Upper lobe of left lung (tissue), 6 donors: Measurements from ENCODE around the gene CYFIP2. TPM values are rescaled to one million over a fixed set of nuclear protein-coding genes. Genes with fewer than 3 reads are reported as not detected.

ENCODE experiments used
- ATAC-seq, 2 donors: fragments of 200-7000 bp; cut with Tn5 transposase; one replicate each; pipeline ENCODE4 v1.9.1; 2022; ENCODE audit warnings: mild to moderate bottlenecking in 2 of 2, moderate library complexity in 2 of 2; ENCODE audit not compliant: low FRiP score in 2 of 2
- DNase-seq, 2 donors: peaks; one replicate each; pipeline ENCODE4 v3.0.0-alpha.2; 2019 to 2020
- H3K27ac ChIP-seq, 4 donors: fragments of 200-600 bp; sonication (generic); one replicate each; pipeline ENCODE4 v1.5.1; 2016 to 2019
- H3K27me3 ChIP-seq, 4 donors: fragments of 200-600 bp; sonication (generic); one replicate each; pipeline ENCODE4 v1.5.1; 2017 to 2019
- H3K36me3 ChIP-seq, 4 donors: fragments of 200-600 bp; sonication (generic); one replicate each; pipeline ENCODE4 v1.5.1; 2016 to 2019
- H3K4me1 ChIP-seq, 4 donors: fragments of 200-600 bp; sonication (generic); one replicate each; pipeline ENCODE4 v1.5.1; 2018 to 2019
- H3K4me3 ChIP-seq, 4 donors: fragments of 200-600 bp; sonication (generic); one replicate each; pipeline ENCODE4 v1.5.1; 2017 to 2019; ENCODE audit warnings: mild to moderate bottlenecking in 2 of 4, moderate library complexity in 1 of 4
- H3K9me3 ChIP-seq, 4 donors: fragments of 200-600 bp; sonication (generic); one replicate each; pipeline ENCODE4 v1.5.1; 2018 to 2019
- EP300 ChIP-seq, 4 donors: sonication (generic); formaldehyde crosslinking; IDR thresholded peaks; one replicate each; pipeline ENCODE4 v1.5.1; 2017; ENCODE audit warnings: antibody characterized with exemption in 4 of 4, control low read depth in 2 of 4
- POLR2A ChIP-seq, 4 donors: fragments of 450-650 bp; IDR thresholded peaks; one replicate each; pipeline ENCODE4 v1.5.1; 2016 to 2017; ENCODE audit warnings: antibody characterized with exemption in 4 of 4, mild to moderate bottlenecking in 2 of 4
- POLR2AphosphoS5 ChIP-seq, 2 donors: sonication (generic); formaldehyde crosslinking; IDR thresholded peaks; one replicate each; pipeline ENCODE4 v1.5.1; 2017; ENCODE audit warnings: antibody characterized with exemption in 2 of 2
- WGBS, 2 donors: methylation state at CpG; one replicate each; pipeline ENCODE4 v1.1.5; 2017 to 2018; 5-methylcytosine and 5-hydroxymethylcytosine counted together
- total RNA-seq, 6 donors: library from RNA; depleted of rRNA in 4 of 6; stranded (reverse); fragments of >200 nt in 4 of 6; gene quantifications; one replicate each; pipeline versions ENCODE4 v1.1.0 to v1.2.1, GENCODE V29; 2016 to 2021
- TF ChIP-seq, protein P1 (sequence below), 6 experiments: fragments of 450-650 bp in 4 of 6; fragments of 200-600 bp in 2 of 6; sonication (generic) in 2 of 6; IDR thresholded peaks; one replicate each; pipeline ENCODE4 v1.5.1; 2016 to 2019; ENCODE audit warnings: antibody characterized with exemption in 6 of 6
- donor health status: DM: no; HTN: no; CAD: no; lungs with moderate emphysema.
- donor health status: DM: no; HTN: yes; CAD: no; lungs with severe emphysema.

The CYFIP2 gene
- total RNA-seq, 6 donors from 2014 or later: 39.6 to 71.8 (median 47.7) TPM

- Histone ChIP-seq H3K9me3 (no peaks in the 10 kb centered on the region), H3K4me3 (no peak overlapping the region), H3K27me3 (no peaks in the 10 kb centered on the region), H3K27ac (no peak overlapping the region), H3K36me3 (peaks cover 2 to 14% (median 8%) of the 10 kb centered on the region in 4 donors), H3K4me1 (no peaks in the 10 kb centered on the region)
- ATAC-seq (no peak), DNase-seq (no peak)
- TF ChIP-seq POLR2A (IDR thresholded peaks at IDR 0.05) (no peak), POLR2AphosphoS5 (IDR thresholded peaks at IDR 0.05) (no peak), EP300 (IDR thresholded peaks at IDR 0.05) (no peak)
- TF ChIP-seq, protein P1, sequence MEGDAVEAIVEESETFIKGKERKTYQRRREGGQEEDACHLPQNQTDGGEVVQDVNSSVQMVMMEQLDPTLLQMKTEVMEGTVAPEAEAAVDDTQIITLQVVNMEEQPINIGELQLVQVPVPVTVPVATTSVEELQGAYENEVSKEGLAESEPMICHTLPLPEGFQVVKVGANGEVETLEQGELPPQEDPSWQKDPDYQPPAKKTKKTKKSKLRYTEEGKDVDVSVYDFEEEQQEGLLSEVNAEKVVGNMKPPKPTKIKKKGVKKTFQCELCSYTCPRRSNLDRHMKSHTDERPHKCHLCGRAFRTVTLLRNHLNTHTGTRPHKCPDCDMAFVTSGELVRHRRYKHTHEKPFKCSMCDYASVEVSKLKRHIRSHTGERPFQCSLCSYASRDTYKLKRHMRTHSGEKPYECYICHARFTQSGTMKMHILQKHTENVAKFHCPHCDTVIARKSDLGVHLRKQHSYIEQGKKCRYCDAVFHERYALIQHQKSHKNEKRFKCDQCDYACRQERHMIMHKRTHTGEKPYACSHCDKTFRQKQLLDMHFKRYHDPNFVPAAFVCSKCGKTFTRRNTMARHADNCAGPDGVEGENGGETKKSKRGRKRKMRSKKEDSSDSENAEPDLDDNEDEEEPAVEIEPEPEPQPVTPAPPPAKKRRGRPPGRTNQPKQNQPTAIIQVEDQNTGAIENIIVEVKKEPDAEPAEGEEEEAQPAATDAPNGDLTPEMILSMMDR (IDR thresholded peaks at IDR 0.05): no peak
- whole genome bisulfite sequencing, 2 donors: 93 to 95% methylated on average over 3 of the region's 3 CpGs
These were observed 114.1 kb downstream of the CYFIP2 start for GRCh38 chr5:157379983-157380382.

DNA sequence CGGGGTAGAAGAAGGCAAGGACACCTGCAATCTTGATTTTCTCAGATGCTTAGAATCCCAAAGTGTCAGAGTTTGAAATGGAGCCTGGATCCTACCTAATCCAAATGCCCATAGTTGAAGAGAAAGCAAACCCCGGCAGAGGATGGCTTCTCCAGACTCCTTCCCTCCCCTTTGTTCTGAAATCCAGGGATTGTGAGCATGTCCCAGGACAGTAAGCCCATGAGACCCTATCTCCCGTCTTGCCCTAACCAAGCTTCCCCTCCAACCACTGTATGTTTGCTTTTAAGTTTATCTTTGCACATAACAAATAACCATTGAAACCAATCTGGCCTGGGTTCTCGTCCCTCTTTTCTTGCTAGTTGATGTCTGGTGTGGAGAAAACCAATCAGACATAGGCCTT, 115.8 kb downstream of the CYFIP2 start:
- 76 to 92% methylated on average over 4 of the region's 4 CpGs for WGBS, 2 donors
- Histone ChIP-seq H3K36me3 (peaks cover 0 to 11% (median 4%) of the 10 kb centered on the region in 4 donors), H3K27ac (no peak overlapping the region), H3K27me3 (no peaks in the 10 kb centered on the region), H3K4me3 (no peak overlapping the region), H3K9me3 (no peaks in the 10 kb centered on the region), H3K4me1 (no peaks in the 10 kb centered on the region)
- ATAC-seq (no peak), DNase-seq (no peak)
- no peak for TF ChIP-seq POLR2A (IDR thresholded peaks at IDR 0.05)
- TF ChIP-seq, protein P1 (IDR thresholded peaks at IDR 0.05): no peak
- TF ChIP-seq POLR2AphosphoS5 (IDR thresholded peaks at IDR 0.05): no peak
- no peak for TF ChIP-seq EP300 (IDR thresholded peaks at IDR 0.05)

DNA sequence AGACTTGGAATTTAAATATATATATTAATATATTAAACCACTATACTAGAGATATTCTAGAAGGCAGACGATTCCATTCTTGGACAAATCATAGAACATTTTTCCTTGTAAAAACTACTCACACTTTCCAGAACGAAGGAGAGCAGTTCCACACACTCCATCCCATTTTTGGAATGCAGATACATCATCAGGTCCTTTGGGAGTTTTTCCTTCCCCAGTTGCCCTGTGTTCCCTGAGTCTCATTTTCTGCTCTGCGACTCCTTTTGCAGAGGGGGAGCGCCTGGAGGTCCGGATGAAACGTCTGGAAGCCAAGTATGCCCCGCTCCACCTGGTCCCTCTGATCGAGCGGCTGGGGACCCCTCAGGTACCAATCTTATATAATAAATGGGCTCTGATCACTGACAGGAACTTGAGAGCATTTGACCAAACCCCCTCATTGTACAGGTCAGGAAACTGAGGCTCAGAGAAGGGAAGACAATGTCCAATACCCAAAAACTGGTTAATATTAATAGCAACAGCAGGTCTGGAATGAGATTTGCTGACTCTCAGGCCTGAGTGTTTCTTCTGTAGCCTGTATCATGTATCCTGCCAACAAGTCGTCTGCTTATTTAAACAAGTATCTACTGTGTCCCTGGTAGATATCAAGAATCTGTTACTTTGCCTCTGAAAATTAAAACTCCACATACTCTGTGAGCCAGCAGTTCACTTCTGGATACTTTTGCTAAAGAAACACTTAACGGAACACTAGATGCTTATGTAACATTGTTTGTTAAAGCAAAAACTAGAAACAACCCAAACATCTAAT, 117.3 kb downstream of the CYFIP2 start:
- WGBS, 2 donors: 89 to 96% methylated on average over 11 of the region's 11 CpGs
- Histone ChIP-seq H3K4me3 (no peak overlapping the region), H3K27ac (no peak overlapping the region)

DNA sequence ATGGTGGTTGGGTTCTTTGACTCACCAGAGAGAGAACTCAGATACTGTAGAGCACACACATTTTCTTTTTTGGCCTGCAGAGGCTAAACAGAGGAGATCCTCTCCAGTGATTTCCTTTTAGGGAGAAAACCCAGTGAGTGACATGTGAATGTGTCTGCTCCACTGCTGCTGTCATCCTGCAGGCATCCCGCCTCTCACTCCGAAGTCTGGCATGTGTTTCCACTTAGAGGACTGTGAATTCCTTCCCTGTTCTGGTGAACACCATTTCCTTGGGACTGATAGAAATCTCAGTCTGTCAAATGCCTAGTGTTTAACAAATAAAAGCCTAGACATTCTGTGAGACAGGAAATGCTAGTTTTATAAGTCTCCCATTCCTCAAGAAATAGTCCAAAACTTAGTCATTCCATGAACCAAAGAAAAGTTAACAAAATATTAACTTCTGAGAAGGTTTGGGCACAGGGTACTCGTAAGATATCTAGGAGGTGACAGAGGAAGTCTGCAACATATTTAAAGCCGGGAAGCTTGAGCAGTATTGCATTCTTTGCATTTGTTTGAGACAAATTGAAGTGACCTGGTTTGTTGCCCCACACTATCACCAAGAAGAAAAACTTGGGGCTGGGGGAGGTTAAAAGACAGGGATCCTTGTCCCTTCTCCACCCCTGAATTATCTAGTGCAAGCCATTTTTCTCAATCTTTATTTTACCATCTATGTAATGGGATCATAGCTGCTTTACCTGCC, 119.2 kb downstream of the CYFIP2 start:
- H3K9me3 ChIP-seq: no peaks in the 10 kb centered on the region
- DNase-seq (no peak), ATAC-seq (peak in 1 of 2 donors; percentile 85)
- H3K27ac ChIP-seq: peak overlapping the region in 2 of 4 donors; percentile 2 to 31
- no peak overlapping the region for H3K4me3 ChIP-seq
- peaks cover 0 to 16% (median 6%) of the 10 kb centered on the region in 4 donors for H3K36me3 ChIP-seq
- TF ChIP-seq, protein P1 (IDR thresholded peaks at IDR 0.05): no peak
- peak; percentile 13 to 17 for TF ChIP-seq POLR2AphosphoS5 (IDR thresholded peaks at IDR 0.05)
- TF ChIP-seq EP300 (IDR thresholded peaks at IDR 0.05): no peak
- no peak for TF ChIP-seq POLR2A (IDR thresholded peaks at IDR 0.05)
- H3K27me3 ChIP-seq: no peaks in the 10 kb centered on the region
- 63 to 65% methylated on average over 4 of the region's 4 CpGs for WGBS, 2 donors
- H3K4me1 ChIP-seq: no peaks in the 10 kb centered on the region

More for the DNA sequence above, 117.3 kb downstream of the CYFIP2 start:
- TF ChIP-seq POLR2A (IDR thresholded peaks at IDR 0.05) (no peak), POLR2AphosphoS5 (IDR thresholded peaks at IDR 0.05) (no peak), EP300 (IDR thresholded peaks at IDR 0.05) (no peak)
- TF ChIP-seq, protein P1 (IDR thresholded peaks at IDR 0.05): no peak
- Histone ChIP-seq H3K9me3 (no peaks in the 10 kb centered on the region), H3K27me3 (no peaks in the 10 kb centered on the region), H3K4me1 (no peaks in the 10 kb centered on the region), H3K36me3 (peaks cover 0 to 8% (median 4%) of the 10 kb centered on the region in 4 donors)
- ATAC-seq (no peak), DNase-seq (no peak)
